Stimulated activated CD4-positive, alpha-beta T cell treated with anti-CD3 and anti-CD28 coated beads, Interleukin-12 subunit alpha, Interleukin-12 subunit beta, amount 100 ng/mL, for 4 hours (primary cell): Measurements from ENCODE around the gene FRMD5.
"Not testable (repeated sequence)": the region's sequence is repeated elsewhere in the genome, so short reads cannot be mapped to it uniquely, and the experiment has no call there.

Experiments
- DNase-seq: peaks from one replicate; pipeline ENCODE4 v3.0.0-alpha.2; 2020

The FRMD5 gene

DNA sequence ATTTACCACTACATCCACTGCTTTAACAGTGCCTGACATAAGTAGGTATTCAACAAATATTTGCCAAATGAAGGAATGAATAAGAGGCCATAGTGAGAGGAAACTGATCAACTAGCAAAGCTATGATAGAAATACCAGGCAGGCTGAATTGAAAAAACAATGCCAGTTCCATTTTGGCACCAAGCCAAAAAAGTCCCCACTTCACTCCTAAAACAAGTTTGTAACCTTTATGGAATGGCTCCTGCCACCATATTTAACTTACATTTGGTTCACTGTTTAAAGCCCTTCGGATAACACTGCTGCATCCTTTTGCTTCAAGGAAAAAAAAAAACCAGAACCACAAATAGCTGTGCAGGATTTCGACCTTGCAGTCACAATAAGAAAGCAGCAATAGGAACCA lies 166.1 kb downstream of the FRMD5 start:
- no peak for DNase-seq

DNA sequence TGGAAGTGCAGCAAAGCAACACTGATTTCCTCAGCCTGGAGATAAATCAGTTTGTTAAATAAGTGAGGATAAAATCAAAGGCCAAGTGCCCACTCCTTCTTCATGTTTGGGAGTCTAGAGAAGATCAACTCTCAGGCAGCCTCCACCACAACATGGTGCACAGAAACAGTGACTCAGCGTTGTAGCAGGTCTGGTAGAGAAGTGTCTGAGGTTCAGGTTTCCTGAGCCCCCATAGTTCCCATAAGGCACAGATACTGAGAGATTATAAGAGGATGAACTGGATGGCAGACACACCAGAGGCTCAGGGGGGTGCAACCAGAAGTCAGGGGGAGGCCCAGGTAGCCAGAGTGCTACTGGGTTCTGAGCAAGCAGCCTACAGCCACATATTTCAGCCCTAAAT lies 166.7 kb downstream of the FRMD5 start:
- no peak for DNase-seq

DNA sequence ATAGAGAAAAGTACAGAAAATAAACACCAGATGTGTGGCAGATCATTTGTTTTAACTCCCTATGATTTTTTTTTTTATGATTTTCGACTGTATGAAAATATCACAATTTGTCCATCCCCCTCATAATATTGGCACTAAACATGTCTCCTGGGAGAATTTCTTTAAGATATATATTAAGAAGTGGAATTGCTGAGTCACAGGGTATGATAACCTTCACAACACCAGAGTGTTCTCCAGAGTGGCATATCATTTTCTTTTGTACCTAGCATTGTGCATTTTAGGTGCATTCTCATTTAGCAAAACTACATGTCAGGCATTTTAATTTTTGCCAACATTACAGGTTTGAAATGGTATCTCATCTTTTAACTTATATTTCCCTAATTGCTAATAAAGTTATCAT lies 170.9 kb downstream of the FRMD5 start:
- DNase-seq, result no peak

DNA sequence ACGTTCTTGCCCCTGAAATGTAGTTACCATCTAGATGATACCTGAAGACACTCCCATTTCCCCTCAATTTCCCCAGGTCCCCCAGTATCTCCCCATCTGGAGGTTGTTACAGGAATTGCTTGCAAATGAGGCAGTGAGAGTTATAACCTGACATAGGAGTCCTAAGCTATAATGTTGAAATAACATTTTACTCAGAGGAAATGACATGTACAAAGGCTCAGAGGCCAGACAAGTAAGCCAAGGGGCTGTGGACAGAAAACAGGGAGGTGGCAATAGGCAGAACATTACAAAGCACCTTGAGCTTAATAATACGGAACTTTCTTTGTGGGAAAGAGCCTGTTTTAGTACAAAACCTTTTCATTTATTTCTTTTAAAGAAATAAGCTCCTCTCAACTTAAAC lies 171.9 kb downstream of the FRMD5 start:
- no peak for DNase-seq

DNA sequence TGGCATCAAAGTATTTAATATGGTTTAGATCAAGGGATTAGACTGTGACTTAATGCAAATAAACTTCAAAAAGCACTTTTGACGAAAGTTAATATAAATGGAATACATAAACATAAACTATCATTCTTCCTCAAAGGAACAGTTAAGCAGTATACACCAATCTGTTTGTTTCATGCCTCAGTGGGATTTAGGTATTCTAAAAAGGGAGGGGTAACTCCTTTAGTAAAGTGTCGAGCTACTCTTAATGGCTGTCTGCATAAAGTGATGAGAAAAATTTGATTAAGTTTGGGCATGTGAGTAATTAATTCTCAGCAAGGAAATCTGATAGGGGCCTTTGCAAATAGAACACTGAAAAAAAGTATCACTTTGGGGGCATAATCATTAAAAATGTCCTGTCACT lies 176.9 kb downstream of the FRMD5 start:
- DNase-seq, result no peak

DNA sequence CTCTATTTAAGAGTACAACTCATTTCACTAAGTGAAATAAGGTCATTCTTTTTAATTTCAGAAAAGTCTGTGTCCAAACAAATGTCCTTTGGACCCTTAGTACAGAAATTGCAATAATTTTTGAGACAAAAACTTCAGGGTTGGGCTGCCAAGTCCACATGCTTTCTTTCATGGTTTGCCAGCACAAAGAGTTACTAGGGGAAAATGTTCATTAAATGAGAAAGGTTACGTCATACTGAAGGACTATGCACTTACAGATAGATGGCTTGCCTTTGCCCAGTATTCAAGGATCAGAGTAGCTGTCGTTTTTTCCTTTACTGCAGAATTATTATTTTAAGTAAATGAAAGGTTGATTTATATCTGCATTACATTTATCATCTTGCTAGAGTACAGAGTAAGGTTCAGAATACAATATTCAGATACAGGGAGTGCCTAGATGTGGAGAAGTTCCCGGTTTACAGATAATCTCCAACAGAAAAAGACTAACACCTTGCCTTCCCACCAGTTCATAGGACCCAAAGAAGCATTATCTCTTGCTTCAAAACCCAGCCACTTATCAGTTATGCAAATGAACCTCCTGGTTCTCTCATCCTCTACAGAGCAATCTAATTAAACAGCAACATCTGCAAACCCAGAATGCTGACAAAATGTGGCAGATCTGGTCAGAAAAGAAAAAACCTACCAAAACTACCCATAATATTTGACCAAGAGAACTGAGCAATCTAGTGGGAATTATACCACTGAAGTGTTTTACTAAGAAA lies 179.3 kb downstream of the FRMD5 start:
- no peak for DNase-seq

DNA sequence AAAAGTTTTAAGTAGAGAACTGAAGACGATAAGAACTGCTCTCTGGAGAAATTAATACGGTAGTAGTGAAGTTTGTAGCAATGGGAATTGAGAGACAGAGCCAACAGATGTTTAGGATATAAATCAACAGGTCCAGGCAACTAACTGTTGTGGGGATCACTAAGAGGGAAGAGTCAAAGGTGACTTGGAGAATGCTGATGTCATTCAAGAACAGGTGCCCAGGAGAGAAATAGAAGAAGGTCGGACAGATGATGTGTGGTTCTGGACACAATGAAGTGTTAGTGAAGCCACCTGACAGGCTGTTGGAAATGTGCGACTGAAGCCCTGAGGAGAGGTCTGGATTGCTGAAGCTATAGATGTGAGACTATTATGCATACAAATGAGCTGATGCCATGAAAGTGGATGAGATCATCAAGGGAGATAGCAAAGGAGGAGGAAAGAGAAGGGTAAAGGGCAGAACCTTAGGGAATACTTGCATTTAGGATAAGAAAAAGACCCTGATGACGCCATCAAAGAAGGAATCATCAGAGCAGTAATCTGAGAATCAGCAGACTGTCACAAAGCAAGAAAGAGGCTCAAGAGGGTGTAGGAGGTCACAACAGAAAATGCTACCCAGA lies 183.7 kb downstream of the FRMD5 start:
- DNase-seq, result no peak

DNA sequence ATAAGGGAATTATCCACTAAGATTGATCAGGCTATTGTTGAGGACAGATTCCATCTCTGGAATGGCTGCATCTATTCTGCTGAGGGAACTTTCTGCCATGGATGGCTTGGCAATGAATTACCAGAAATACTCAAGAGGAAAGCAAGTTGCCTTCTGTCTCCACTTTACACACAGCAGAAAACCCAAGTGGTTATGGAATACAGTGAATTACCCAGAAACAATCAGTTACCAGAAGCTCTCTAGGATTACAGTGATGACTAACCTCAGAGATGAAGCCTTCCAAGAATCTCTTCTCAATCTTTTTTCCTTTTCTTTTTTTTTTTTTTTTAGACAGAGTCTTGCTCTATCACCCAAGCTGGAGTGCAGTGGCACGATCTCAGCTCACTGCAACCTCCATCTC lies 185.0 kb downstream of the FRMD5 start:
- DNase-seq, result no peak

DNA sequence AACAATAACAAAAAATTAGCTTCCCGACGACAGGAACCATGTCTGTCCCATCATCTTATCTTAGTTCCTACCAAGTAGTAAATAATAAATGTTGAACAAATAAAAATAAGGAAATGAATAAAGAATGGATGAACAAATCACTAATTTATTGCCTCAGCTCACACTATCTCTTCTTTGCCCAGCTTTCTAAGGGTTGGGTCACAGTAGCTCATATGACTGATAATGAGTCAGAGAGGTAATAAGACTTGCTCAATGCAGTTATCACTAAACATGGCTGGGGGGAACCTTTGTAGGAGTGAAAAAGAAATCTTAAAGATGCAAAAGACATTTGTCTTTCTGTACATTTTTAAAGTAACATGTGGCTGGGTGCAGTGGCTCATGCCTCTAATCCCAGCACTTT lies 186.0 kb downstream of the FRMD5 start:
- no peak for DNase-seq

DNA sequence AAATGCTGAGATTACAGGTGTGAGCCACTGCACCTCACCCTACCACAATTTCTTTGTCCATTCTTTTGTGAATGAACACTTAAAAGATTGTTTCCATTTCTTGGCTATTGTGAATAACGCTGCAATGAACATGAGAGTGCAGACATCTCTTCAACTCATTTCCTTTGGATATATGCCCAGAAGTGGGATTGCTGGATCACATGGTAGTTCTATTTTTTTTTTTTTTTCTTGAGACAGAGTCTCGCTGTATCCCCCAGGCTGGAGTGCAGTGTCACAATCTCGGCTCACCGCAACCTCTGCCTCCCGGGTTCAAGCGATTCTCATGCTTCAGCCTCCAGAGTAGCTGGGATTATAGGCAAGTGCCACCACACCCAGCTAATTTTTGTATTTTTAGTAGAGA lies 194.8 kb downstream of the FRMD5 start:
- not testable (repeated sequence) for DNase-seq

DNA sequence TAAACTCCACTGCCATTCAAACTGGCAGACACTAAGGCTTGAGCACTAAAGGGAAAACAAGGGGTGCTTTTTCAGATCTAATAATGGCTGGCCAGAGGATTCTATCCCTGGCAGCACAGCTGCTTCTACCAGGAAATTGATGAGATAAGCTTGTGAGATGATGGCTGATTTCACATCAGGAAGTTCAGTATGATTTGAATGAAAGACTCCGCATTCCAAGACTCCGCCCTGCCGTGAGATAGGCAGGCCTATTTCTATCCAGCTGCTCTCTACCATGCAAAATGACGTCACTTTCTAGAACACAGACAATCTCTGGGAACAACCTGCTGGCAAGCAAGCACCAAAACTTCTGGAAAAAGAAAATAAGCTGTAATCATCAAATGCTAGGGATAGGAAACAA lies 196.5 kb downstream of the FRMD5 start:
- no peak for DNase-seq

DNA sequence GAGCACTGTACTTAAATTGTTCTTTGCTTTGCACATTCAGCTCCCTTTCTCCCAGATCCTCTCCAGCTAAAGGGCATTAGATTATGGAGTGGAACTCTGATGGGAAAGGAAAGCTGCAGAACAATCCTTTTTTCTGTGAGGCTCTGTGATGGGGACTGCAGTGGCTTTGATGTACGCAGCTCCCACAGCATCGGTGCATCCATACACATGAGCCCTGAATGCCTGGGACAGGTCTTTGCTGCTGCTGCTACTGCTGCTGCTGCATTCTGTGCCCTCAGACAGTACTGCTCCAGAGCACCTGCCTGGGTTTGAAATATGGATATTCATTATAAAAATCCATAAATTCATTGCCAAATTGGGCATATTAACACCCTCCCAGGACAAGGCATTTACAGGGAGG lies 203.9 kb downstream of the FRMD5 start:
- no peak for DNase-seq

DNA sequence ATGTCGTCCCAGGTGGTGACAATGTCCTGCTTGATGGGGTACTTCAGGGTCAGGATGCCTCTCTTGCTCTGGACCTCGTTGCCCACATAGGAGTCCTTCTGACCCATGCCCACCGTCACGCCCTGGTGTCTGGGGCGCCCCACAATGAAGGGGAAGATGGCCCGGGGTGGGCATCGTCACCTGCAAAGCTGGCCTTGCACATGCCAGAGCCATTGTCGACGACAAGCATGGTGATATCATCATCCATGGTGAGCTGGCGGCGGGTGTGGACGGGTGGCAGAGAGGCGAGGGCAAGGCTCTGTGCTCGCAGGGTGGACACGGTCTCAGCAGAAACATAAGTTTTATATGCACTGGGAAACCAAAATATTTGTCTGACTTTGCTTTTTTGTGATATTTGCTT lies 205.1 kb downstream of the FRMD5 start:
- DNase-seq, result no peak

DNA sequence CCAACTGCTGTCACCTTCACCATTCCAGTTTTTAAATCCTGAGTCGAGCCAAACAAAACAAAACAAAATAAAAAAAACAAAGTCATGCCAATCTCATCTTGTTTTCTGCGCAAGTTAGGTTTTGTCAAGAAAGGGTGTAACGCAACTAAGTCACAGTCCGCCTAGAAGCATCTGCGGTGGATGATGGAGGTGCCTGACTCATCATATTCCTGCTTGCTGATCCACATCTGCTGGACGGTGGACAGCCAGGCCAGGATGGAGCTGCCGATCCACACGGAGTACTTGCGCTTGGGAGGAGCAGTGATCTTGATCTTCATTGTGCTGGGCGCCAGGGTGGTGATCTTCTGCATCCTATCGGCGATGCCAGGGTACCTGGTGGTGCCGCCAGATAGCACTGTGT lies 206.2 kb downstream of the FRMD5 start:
- DNase-seq, result no peak

DNA sequence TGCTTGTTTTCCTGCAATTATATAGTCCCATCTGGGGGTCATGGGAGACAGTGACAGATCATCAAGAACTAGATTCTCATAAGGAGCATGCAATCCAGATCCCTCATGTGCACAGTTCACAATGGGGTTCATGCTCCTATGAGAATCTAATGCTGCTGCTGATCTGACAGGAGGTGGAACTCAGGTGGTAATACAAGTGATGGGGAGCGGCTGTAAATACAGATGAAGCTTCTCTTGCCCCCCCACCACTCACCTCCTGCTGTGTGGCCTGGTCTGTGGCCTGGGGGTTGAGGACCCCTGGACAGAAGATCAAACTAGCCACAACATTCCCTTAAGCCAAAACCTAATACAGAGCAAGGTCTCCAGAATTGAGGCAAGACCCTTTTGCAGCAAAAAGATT lies 207.1 kb downstream of the FRMD5 start:
- no peak for DNase-seq

DNA sequence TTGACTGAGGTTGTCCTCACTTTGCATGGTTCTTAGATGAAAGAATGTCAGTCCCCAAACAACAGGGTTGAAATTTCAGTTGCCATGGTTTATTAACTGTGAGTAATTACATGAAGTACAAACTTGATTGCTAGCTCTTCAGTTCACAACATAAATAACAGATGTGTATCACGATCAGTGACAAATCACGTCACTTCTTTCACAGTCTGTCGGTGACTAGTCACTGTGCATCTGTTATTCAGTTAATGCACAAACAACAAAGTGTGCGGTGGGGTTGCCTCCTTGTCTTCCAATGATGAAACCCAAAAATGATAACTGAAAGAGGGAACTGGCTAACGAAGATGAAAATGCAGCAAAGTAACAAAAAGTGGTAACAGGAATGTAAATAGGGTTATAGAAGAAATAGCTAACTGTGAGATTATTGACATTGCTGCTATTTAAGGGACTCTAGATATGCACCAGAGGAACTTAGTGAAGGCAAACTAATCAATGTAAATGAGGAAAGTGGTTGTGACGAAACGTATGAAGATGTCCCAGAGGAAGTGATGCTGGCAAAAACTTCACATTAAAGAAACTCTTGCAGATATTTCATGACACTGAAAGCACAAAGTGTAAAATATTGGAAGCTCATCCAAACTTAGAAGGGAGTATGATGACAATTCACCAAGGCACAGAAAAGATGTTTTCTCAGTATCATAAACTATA lies 208.9 kb downstream of the FRMD5 start:
- no peak for DNase-seq

DNA sequence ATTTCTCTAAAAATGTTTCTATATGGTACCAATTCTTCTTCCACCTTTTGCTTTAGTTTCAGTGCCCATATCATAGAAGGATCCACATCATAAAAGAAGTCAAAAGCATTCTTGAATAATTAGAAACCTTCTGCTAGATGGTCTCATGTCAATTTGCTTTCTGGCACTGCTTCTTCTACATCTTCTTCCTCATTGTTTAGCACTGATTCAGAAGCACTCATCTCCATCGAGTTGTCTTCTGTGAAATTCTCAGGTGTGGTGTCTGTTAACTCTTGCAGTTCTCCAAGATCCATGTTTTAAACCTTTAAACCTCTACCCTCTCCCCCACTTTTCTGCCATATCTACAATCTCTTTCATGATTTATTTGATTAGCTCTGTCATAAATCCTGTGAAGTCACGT lies 213.5 kb downstream of the FRMD5 start:
- DNase-seq, result no peak

DNA sequence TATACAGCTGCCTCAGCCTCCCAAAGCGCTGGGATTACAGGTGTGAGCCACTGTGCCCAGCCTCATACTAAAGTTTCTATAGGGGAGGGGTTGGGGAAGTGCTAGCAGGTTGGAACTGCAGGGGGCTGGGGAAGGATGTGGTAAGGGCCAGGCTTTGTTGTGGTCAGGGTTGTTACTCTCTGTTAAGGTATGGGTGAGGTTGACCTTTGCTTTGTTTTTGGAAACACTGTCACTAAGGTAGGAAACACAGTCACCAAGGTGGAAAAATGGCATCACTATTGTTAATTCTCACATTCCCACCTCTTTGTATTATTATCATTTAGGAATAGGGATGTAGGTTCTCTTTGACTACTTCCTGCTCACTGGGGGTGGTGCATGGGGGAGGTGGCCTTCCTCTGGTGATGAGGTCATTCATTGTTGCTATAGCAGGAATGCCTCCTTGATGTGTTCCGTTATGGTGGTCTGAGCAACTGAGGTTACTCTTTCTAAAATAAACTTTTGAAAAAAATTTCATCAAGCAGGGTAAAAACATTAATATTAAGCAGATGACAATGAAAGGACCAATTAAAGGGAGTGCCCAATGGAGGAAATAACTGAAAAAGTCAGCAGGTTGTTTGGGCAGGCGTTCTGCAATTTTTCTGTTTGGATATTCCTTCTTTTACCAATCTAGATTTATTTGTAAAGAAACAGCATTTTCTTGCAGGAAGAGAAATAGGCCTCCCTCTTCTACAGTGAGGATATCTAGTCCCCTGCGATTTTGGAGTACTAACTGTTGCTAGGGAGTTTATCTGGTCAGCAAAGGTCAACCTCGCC lies 217.8 kb downstream of the FRMD5 start:
- no peak for DNase-seq

DNA sequence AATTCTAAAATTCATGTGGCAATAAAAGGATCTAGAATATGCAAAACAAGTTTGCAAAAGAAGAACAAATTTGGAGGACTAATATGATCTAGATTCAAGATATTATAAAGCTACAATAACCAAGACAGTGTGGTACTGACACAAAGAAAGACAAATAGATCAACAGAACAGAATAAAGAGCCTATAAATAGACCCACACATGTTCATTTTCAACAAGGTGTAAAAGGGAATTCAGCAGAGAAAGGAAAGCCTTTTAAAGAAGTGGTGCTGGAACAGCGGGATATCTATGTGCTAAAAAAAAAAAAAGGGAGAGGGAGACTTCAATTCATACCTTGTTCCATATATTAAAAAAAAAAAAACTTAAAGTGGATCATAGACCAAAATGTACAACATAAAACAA lies 219.3 kb downstream of the FRMD5 start:
- DNase-seq, result no peak

DNA sequence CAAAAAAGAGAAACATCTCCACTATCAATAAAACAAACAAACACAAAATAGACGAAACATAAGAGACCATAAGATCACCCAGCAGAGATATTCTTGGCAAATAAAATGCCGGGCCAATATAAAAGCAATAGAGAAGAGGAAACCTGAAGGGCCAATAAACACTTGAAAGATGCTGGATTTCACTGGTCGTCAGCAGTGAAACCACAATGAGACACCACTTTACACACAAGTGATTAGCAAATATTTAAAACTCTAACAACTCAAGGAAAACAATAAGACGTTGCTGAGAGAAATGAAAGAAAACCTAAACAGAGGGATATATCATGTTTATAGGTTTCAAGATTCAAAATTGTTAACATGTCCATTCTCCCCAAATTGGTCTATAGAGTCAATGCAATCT lies 219.7 kb downstream of the FRMD5 start:
- DNase-seq, result no peak

DNA sequence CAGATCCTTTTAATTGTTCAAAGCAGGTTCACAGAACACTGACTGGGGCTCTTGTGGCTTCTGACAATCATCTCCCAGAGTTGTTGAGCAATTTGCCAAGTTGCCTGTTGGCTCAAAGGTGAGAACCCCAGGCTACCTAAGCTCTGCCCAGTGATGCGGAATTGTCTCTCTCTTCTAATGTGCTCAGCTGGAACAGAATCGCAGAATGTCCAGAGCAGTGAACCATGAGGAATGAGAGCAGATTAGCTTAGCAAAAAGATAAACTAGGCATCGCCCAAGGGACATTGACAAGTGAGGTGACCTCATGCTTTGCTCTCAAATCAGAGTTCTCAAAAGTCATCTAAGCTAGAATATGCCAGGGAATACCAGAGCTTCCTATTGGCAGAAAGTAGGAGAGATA lies 220.2 kb downstream of the FRMD5 start:
- no peak for DNase-seq

DNA sequence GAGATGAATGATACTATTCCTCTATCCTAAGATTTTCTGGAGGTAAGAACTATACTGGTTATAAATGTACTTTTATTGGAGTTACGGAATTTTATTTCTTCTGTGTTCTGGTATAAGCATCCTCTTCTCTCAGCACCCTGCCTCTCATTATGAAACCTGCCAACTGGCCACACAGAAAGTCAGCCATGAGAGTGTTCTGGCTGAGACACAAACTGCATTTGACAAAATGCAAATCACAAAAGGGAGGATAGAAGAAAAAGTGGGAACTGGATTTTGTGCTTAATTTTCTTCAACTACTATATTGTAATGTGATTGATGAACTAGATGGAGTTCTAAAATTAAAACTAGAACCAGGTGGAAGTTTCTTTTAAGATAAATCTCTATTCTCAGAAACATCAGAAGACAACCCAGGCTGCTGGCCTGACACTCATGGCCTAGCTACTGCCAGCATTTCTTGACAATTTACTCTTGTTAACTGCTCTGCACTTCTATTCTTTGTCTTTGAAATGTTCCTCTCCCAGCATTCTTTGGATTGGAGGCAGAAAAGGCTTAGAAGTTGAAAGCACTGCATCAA lies 225.2 kb downstream of the FRMD5 start:
- DNase-seq, result no peak

DNA sequence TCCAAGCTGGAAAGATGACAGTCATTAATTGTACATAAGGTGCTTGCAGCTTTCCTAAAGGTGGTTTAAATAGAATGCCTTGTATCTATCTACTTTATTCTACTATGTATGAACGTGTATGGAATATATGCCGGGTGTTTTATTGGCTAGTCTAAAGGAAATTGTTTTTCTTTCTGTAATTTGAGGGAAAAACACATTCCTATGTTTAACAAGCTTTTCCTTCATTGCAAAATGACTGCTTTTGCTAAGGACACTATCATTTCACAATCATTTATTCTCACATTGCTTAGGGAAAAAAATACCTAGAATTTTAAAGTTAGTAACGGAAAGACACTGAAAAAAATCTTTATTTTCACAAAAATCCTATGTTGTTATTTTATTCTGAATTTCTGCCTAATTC lies 226.5 kb downstream of the FRMD5 start:
- DNase-seq, result no peak
